ENCODE results near the gene GNPDA1.

GRCh38 chr5:141952020-141952419, 60.8 kb downstream of the GNPDA1 start:
- TF ChIP-seq, protein P1, sequence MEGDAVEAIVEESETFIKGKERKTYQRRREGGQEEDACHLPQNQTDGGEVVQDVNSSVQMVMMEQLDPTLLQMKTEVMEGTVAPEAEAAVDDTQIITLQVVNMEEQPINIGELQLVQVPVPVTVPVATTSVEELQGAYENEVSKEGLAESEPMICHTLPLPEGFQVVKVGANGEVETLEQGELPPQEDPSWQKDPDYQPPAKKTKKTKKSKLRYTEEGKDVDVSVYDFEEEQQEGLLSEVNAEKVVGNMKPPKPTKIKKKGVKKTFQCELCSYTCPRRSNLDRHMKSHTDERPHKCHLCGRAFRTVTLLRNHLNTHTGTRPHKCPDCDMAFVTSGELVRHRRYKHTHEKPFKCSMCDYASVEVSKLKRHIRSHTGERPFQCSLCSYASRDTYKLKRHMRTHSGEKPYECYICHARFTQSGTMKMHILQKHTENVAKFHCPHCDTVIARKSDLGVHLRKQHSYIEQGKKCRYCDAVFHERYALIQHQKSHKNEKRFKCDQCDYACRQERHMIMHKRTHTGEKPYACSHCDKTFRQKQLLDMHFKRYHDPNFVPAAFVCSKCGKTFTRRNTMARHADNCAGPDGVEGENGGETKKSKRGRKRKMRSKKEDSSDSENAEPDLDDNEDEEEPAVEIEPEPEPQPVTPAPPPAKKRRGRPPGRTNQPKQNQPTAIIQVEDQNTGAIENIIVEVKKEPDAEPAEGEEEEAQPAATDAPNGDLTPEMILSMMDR (conservative IDR thresholded peaks at IDR 0.05; ENCODE audit: low read depth, low read length), result no peak
- TF ChIP-seq EZH2 (IDR thresholded peaks at IDR 0.05; ENCODE audit: borderline replicate concordance, low read depth, low read length, poor library complexity, severe bottlenecking), result no peak
